Neural cell (in vitro differentiated cells): ENCODE measurements around the gene CNTLN.

Experiments
- EP300 ChIP-seq: fragments of 450-650 bp; conservative IDR thresholded peaks from 2 replicates; pipeline ENCODE4 v1.6.1; 2014; ENCODE audit warnings: antibody characterized with exemption, mild to moderate bottlenecking, moderate library complexity; ENCODE audit not compliant: poor library complexity, severe bottlenecking
- EZH2 ChIP-seq: fragments of 200-600, 300-800 bp; shearing (Covaris generic), sonication (generic); IDR thresholded peaks from 2 replicates; pipeline ENCODE4 v1.6.1; 2014; ENCODE audit warnings: antibody characterized with exemption, low read length, borderline replicate concordance, mild to moderate bottlenecking; ENCODE audit not compliant: insufficient read depth, poor library complexity, severe bottlenecking
- SMC3 ChIP-seq: fragments of 450-650 bp; conservative IDR thresholded peaks from 2 replicates; pipeline ENCODE4 v1.6.1; 2014; ENCODE audit warnings: antibody characterized with exemption, mild to moderate bottlenecking, moderate library complexity; ENCODE audit not compliant: poor library complexity
- TF ChIP-seq, protein P1 (sequence below): fragments of 450-650 bp; IDR thresholded peaks from 2 replicates; pipeline ENCODE4 v1.5.1; 2014; ENCODE audit warnings: antibody characterized with exemption, mild to moderate bottlenecking, moderate library complexity; ENCODE audit not compliant: poor library complexity, severe bottlenecking

DNA sequence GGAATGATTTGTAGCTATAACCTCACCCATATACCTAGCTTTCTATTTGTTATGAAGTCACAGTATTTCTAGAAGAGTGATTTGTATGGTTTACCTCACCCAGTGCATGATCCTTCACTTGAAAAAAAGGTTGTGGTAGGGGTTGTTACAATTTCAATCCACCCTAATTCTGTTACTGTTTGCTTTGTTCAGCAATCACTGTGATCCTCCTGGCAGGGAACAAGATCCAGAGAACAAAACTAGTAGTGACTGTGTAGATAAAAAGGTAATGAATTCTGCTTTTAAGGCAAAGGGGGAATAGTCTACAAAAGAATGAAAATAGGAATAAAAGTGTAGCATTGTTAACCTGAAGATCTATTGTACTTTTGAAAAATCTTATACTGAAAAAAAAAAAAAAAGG, 252.7 kb downstream of the CNTLN start:
- TF ChIP-seq, protein P1, sequence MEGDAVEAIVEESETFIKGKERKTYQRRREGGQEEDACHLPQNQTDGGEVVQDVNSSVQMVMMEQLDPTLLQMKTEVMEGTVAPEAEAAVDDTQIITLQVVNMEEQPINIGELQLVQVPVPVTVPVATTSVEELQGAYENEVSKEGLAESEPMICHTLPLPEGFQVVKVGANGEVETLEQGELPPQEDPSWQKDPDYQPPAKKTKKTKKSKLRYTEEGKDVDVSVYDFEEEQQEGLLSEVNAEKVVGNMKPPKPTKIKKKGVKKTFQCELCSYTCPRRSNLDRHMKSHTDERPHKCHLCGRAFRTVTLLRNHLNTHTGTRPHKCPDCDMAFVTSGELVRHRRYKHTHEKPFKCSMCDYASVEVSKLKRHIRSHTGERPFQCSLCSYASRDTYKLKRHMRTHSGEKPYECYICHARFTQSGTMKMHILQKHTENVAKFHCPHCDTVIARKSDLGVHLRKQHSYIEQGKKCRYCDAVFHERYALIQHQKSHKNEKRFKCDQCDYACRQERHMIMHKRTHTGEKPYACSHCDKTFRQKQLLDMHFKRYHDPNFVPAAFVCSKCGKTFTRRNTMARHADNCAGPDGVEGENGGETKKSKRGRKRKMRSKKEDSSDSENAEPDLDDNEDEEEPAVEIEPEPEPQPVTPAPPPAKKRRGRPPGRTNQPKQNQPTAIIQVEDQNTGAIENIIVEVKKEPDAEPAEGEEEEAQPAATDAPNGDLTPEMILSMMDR, result no peak
- TF ChIP-seq EP300 (no peak), EZH2 (no peak), SMC3 (no peak)
